ENCODE measurements around the gene NFATC1.

NFATC1 gene

DNA sequence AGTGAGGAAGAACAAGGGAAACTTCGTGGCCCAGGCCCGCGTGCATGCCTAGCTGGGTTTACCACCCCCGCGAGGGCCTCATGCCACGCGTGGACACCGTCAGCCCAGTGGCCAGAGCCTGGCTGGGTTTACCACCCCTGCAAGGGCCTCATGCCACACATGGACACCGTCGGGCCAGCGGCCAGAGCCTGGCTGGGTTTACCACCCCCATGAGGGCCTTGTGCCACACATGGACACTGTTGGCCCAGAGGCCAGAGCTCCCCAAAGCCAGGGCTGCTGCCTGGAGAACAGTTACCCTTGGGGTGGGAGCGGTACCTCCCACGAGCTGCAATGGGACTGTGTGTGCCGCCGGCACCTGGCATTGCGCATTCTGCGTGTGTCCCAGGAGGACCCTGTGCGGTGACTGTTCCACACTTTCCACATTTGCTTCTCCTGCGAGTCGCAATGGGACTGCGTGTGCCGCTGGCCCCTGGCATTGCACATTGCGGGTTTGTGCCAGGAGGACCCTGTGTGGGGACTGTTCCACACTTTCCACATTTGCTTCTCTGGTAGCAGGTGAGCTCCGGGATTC, 178.3 kb downstream of the NFATC1 start:
- peaks cover 0 to 28% (median 12%) of the 10 kb centered on the region in 5 experiments for H3K9me3 ChIP-seq (ENCODE audit: control extremely low read depth in 1 of 5, control insufficient read depth in 4 of 5, insufficient read depth in 2 of 5, low read depth in 1 of 5, low read length in 4 of 5)
- no peaks in the 10 kb centered on the region for H3K36me3 ChIP-seq (ENCODE audit: control insufficient read depth in 4 of 4, insufficient read depth in 4 of 4, low read length in 3 of 4)
- ChIA-PET POLR2A (no interaction called here), CTCF (interaction anchor here (1.0 to 1.1 kb wide), 2 partner anchors 18 to 28 kb away, joined by 3 read pairs; no protein-coding TSS in a partner anchor)
- peaks cover 2 to 30% (median 20%) of the 10 kb centered on the region in 4 experiments for H3K4me1 ChIP-seq (ENCODE audit: control extremely low read depth in 1 of 4, control insufficient read depth in 4 of 4, insufficient read depth in 4 of 4, low read length in 3 of 4)
- H3K4me3 ChIP-seq (ENCODE audit: control insufficient read depth in 1 of 7, extremely low read depth in 1 of 7, insufficient read depth in 4 of 7, low read depth in 2 of 7, low read length in 6 of 7), result no peak overlapping the region
- WGBS (ENCODE audit: insufficient coverage), result 97% methylated on average over 23 of the region's 24 CpGs
- H3K27me3 ChIP-seq (replicated peaks in 2 of 5; ENCODE audit: control insufficient read depth in 4 of 5, insufficient read depth in 5 of 5, low read length in 4 of 5), result no peaks in the 10 kb centered on the region
- no peak overlapping the region for H3K27ac ChIP-seq (ENCODE audit: insufficient read depth in 1 of 2, low read depth in 1 of 2, low read length in 2 of 2, poor library complexity in 1 of 2, severe bottlenecking in 2 of 2)
- DNase-seq, result no peak

DNA sequence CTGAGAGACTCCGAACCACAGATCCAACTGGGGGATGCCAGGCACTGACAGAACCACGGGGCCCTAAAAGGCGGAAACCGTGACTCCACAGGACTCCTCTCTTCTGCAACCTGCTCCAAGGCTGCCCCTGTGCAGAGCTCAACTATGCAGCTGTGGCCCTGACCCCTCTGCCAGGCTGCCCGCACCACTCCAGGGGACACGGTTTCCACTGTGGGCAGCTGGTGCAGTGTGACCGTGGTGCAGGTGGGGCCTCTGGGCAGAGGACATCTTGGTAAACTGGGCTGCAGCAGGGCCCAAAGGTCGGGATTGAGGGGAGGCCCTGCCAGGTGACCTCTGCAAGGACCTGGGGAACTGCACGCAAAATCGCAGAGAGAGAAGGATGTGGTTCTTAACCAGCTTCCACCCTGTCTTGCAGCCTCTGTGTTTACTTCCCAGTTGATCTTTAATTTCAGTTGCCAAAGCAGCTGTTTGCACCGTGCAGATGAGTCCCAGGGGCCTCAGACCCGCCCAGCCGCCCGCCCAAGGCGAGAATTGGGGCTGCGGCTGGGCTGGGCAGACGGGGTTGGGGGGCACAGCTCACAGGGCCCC, 179.3 kb downstream of the NFATC1 start:
- Histone ChIP-seq H3K4me1 (ENCODE audit: control extremely low read depth in 1 of 4, control insufficient read depth in 4 of 4, insufficient read depth in 4 of 4, low read length in 3 of 4) (peaks cover 2 to 30% (median 20%) of the 10 kb centered on the region in 4 experiments), H3K27me3 (replicated peaks in 2 of 5; ENCODE audit: control insufficient read depth in 4 of 5, insufficient read depth in 5 of 5, low read length in 4 of 5) (no peaks in the 10 kb centered on the region), H3K36me3 (ENCODE audit: control insufficient read depth in 4 of 4, insufficient read depth in 4 of 4, low read length in 3 of 4) (no peaks in the 10 kb centered on the region), H3K4me3 (ENCODE audit: control insufficient read depth in 1 of 7, extremely low read depth in 1 of 7, insufficient read depth in 4 of 7, low read depth in 2 of 7, low read length in 6 of 7) (peak overlapping the region in 2 of 7 experiments; percentile 19 to 28), H3K27ac (ENCODE audit: insufficient read depth in 1 of 2, low read depth in 1 of 2, low read length in 2 of 2, poor library complexity in 1 of 2, severe bottlenecking in 2 of 2) (no peak overlapping the region), H3K9me3 (ENCODE audit: control extremely low read depth in 1 of 5, control insufficient read depth in 4 of 5, insufficient read depth in 2 of 5, low read depth in 1 of 5, low read length in 4 of 5) (peaks cover 0 to 28% (median 12%) of the 10 kb centered on the region in 5 experiments)
- ChIA-PET CTCF (interaction anchor here (0.8 to 1.1 kb wide), 4 partner anchors 19 to 190 kb away, joined by 3 read pairs; no protein-coding TSS in a partner anchor), POLR2A (no interaction called here)
- peak; percentile 16 to 78 (median 74) for DNase-seq
- WGBS (ENCODE audit: insufficient coverage), result 23% methylated on average over 17 of the region's 17 CpGs

GRCh38 chr18:79575891-79576685, 180.4 kb downstream of the NFATC1 start:
- no peaks in the 10 kb centered on the region for H3K36me3 ChIP-seq (ENCODE audit: control insufficient read depth in 4 of 4, insufficient read depth in 4 of 4, low read length in 3 of 4)
- peaks cover 0 to 28% (median 12%) of the 10 kb centered on the region in 5 experiments for H3K9me3 ChIP-seq (ENCODE audit: control extremely low read depth in 1 of 5, control insufficient read depth in 4 of 5, insufficient read depth in 2 of 5, low read depth in 1 of 5, low read length in 4 of 5)
- CTCF ChIA-PET, result interaction anchor here (0.8 kb wide), 1 partner anchor 19 kb away, joined by 3 read pairs; no protein-coding TSS in a partner anchor
- no peak overlapping the region for H3K27ac ChIP-seq (ENCODE audit: insufficient read depth in 1 of 2, low read depth in 1 of 2, low read length in 2 of 2, poor library complexity in 1 of 2, severe bottlenecking in 2 of 2)
- no peak overlapping the region for H3K4me3 ChIP-seq (ENCODE audit: control insufficient read depth in 1 of 7, extremely low read depth in 1 of 7, insufficient read depth in 4 of 7, low read depth in 2 of 7, low read length in 6 of 7)
- WGBS (ENCODE audit: insufficient coverage), result 90% methylated on average over 41 of the region's 44 CpGs
- peaks cover 2 to 30% (median 20%) of the 10 kb centered on the region in 4 experiments for H3K4me1 ChIP-seq (ENCODE audit: control extremely low read depth in 1 of 4, control insufficient read depth in 4 of 4, insufficient read depth in 4 of 4, low read length in 3 of 4)
- H3K27me3 ChIP-seq (replicated peaks in 2 of 5; ENCODE audit: control insufficient read depth in 4 of 5, insufficient read depth in 5 of 5, low read length in 4 of 5), result no peaks in the 10 kb centered on the region
- POLR2A ChIA-PET, result no interaction called here
- DNase-seq, result no peak

- peaks cover 0 to 23% (median 10%) of the 10 kb centered on the region in 5 experiments for H3K9me3 ChIP-seq (ENCODE audit: control extremely low read depth in 1 of 5, control insufficient read depth in 4 of 5, insufficient read depth in 2 of 5, low read depth in 1 of 5, low read length in 4 of 5)
- H3K36me3 ChIP-seq (ENCODE audit: control insufficient read depth in 4 of 4, insufficient read depth in 4 of 4, low read length in 3 of 4), result no peaks in the 10 kb centered on the region
- peaks cover 2 to 30% (median 20%) of the 10 kb centered on the region in 4 experiments for H3K4me1 ChIP-seq (ENCODE audit: control extremely low read depth in 1 of 4, control insufficient read depth in 4 of 4, insufficient read depth in 4 of 4, low read length in 3 of 4)
- no peak for DNase-seq
- H3K27me3 ChIP-seq (replicated peaks in 2 of 5; ENCODE audit: control insufficient read depth in 4 of 5, insufficient read depth in 5 of 5, low read length in 4 of 5), result no peaks in the 10 kb centered on the region
- CTCF ChIA-PET, result interaction anchor here (0.8 kb wide), 1 partner anchor 18 kb away, joined by 3 read pairs; no protein-coding TSS in a partner anchor
- H3K27ac ChIP-seq (ENCODE audit: insufficient read depth in 1 of 2, low read depth in 1 of 2, low read length in 2 of 2, poor library complexity in 1 of 2, severe bottlenecking in 2 of 2), result no peak overlapping the region
- no peak overlapping the region for H3K4me3 ChIP-seq (ENCODE audit: control insufficient read depth in 1 of 7, extremely low read depth in 1 of 7, insufficient read depth in 4 of 7, low read depth in 2 of 7, low read length in 6 of 7)
- POLR2A ChIA-PET, result no interaction called here
- 93% methylated on average over 23 of the region's 23 CpGs for WGBS (ENCODE audit: insufficient coverage)
Measured at GRCh38 chr18:79576686-79577351, 181.1 kb downstream of the NFATC1 start.

DNA sequence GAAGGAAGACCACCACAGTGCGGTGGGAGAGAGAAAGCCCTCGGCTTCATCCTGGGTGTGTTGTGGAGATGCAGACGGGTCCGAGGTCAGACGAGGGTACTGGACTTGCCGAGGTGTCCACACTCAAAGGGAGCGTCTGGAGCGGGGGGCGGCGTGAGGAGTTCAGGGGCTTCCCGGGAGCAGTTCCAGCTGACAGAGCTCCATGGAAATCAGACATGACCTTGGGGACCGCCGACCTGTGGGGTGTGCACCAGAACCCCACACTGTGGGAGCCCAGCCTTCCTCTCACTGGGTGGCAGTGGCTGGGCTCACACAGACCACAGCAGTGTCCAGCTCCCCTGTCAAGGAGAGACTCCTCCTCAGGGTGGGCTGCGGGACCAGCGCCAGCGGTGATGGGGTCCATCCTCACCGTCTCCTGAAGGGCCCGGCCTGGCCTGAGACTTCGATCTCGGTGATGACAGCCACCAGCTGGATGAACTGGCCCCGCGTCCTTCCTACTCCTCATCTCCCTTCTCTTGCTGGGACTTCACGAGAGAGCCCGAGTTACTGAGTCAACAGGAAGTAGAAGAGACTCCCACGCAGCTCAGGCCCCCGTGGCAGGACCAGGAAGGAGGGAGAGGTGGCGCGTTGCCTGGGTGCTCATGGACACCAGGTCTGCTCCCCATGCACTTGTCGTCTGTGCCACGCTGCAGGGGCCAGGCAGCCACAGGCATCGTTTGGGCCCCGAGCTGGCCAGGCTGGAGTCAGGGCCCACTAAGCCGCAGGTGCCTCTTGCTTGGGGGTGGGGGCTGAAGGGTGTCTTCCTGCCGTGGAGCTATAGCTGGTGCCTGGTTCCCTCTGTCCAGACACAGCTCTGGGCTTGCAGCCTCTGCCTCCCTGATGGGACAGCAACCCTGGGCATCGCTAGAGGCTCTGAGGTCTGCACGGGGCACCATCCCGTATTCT, 182.0 kb downstream of the NFATC1 start:
- ChIA-PET POLR2A (no interaction called here), CTCF (interaction anchor here (1.1 kb wide), 1 partner anchor 197 kb away, joined by 3 read pairs; no protein-coding TSS in a partner anchor)
- Histone ChIP-seq H3K27ac (ENCODE audit: insufficient read depth in 1 of 2, low read depth in 1 of 2, low read length in 2 of 2, poor library complexity in 1 of 2, severe bottlenecking in 2 of 2) (no peak overlapping the region), H3K36me3 (ENCODE audit: control insufficient read depth in 4 of 4, insufficient read depth in 4 of 4, low read length in 3 of 4) (no peaks in the 10 kb centered on the region), H3K9me3 (ENCODE audit: control extremely low read depth in 1 of 5, control insufficient read depth in 4 of 5, insufficient read depth in 2 of 5, low read depth in 1 of 5, low read length in 4 of 5) (peaks cover 0 to 15% (median 9%) of the 10 kb centered on the region in 5 experiments), H3K27me3 (replicated peaks in 2 of 5; ENCODE audit: control insufficient read depth in 4 of 5, insufficient read depth in 5 of 5, low read length in 4 of 5) (no peaks in the 10 kb centered on the region), H3K4me3 (ENCODE audit: control insufficient read depth in 1 of 7, extremely low read depth in 1 of 7, insufficient read depth in 4 of 7, low read depth in 2 of 7, low read length in 6 of 7) (no peak overlapping the region), H3K4me1 (ENCODE audit: control extremely low read depth in 1 of 4, control insufficient read depth in 4 of 4, insufficient read depth in 4 of 4, low read length in 3 of 4) (peaks cover 2 to 30% (median 20%) of the 10 kb centered on the region in 4 experiments)
- no peak for DNase-seq
- WGBS (ENCODE audit: insufficient coverage), result 89% methylated on average over 34 of the region's 37 CpGs
